Spleen (tissue), 11 donors: ENCODE measurements around the gene WWTR1. TPM values are rescaled to one million over a fixed set of nuclear protein-coding genes. Genes with fewer than 3 reads are reported as not detected.

ENCODE experiments used
- DNase-seq: peaks from one replicate; pipeline ENCODE4 v3.0.0-alpha.2; 2020
- H3K27ac ChIP-seq, 8 donors: fragments of 200-600 bp; sonication (generic) in 7 of 8; 1 replicate in 4 of 8; 2 replicates in 4 of 8; pipeline versions ENCODE4 v1.5.0 to v1.8.0; 2016 to 2021; ENCODE audit warnings: inconsistent platforms in 4 of 8, mild to moderate bottlenecking in 4 of 8, moderate library complexity in 1 of 8
- H3K27me3 ChIP-seq, 7 donors: fragments of 200-600 bp; sonication (generic) in 6 of 7; replicated peaks in 1 of 7; 1 replicate in 4 of 7; 2 replicates in 3 of 7; pipeline versions ENCODE4 v1.5.0 to v1.8.0; 2016 to 2021; ENCODE audit warnings: inconsistent platforms in 3 of 7, mild to moderate bottlenecking in 1 of 7
- H3K36me3 ChIP-seq, 6 donors: fragments of 200-600 bp; sonication (generic) in 5 of 6; 1 replicate in 4 of 6; 2 replicates in 2 of 6; pipeline versions ENCODE4 v1.5.0 to v1.8.0; 2016 to 2021; ENCODE audit warnings: inconsistent platforms in 2 of 6
- H3K4me1 ChIP-seq, 6 donors: fragments of 200-600 bp; sonication (generic) in 5 of 6; 1 replicate in 3 of 6; 2 replicates in 3 of 6; pipeline versions ENCODE4 v1.5.0 to v1.8.0; 2016 to 2021; ENCODE audit warnings: inconsistent platforms in 3 of 6
- H3K4me3 ChIP-seq, 8 donors: fragments of 200-600 bp; sonication (generic) in 7 of 8; 1 replicate in 4 of 8; 2 replicates in 4 of 8; pipeline versions ENCODE4 v1.5.0 to v1.8.0; 2016 to 2021; ENCODE audit warnings: inconsistent platforms in 4 of 8, mild to moderate bottlenecking in 4 of 8, moderate library complexity in 2 of 8
- H3K9me3 ChIP-seq, 8 donors: fragments of 200-600 bp; sonication (generic) in 7 of 8; 1 replicate in 4 of 8; 2 replicates in 4 of 8; pipeline versions ENCODE4 v1.5.0 to v1.8.0; 2016 to 2021; ENCODE audit warnings: inconsistent platforms in 4 of 8
- CTCF ChIP-seq, 11 experiments: fragments of 200-600 bp in 7 of 11; fragments of 450-650 bp in 4 of 11; sonication (generic) in 4 of 11; IDR thresholded peaks in 8 of 11; conservative IDR thresholded peaks in 3 of 11; 1 replicate in 7 of 11; 2 replicates in 4 of 11; pipeline versions ENCODE4 v1.4.0 to v1.8.0; 2016 to 2021; ENCODE audit warnings: antibody characterized with exemption in 11 of 11, inconsistent platforms in 4 of 11, mild to moderate bottlenecking in 1 of 11
- POLR2A ChIP-seq, 3 donors: fragments of 450-650 bp; IDR thresholded peaks; one replicate each; pipeline ENCODE4 v1.5.1; 2017; ENCODE audit warnings: antibody characterized with exemption in 3 of 3, mild to moderate bottlenecking in 1 of 3
- POLR2AphosphoS5 ChIP-seq, 3 donors: sonication (generic); formaldehyde crosslinking; IDR thresholded peaks; one replicate each; pipeline ENCODE4 v1.5.1; 2017; ENCODE audit warnings: antibody characterized with exemption in 3 of 3
- WGBS, 5 donors: extraction: QIAGEN DNeasy Blood & Tissue Kit in 3 of 5; methylation state at CpG; one replicate each; pipeline versions ENCODE4 v1.1.5 to v1.1.7; 2013 to 2018; 5-methylcytosine and 5-hydroxymethylcytosine counted together
- intact Hi-C: fragments of 100-400 bp; cut with DNase I; formaldehyde crosslinking; loops from one replicate; pipeline ENCODE4 v1.15.0; 2023; ENCODE audit warnings: low total_unique reads
- polyA plus RNA-seq, 3 donors: library from polyadenylated mRNA; stranded (reverse); fragments of 200-250 nt; gene quantifications; one replicate each; pipeline ENCODE4 v1.2.1, GENCODE V29; 2013
- total RNA-seq, 7 donors: library from RNA; depleted of rRNA in 3 of 7; stranded (reverse); fragments of >200 nt in 3 of 7; fragmentation: NEBNext Ultra II Directional in 4 of 7; extraction: Animal tissue kit (Norgen Biotek cat#: 25700) in 4 of 7; gene quantifications; one replicate each; pipeline versions ENCODE4 v1.1.0 to v1.2.1, GENCODE V29; 2016 to 2021
- donor health status: healthy with polysubstance abuse.
- donor health status: DM: no; HTN: no; CAD: no; lungs with moderate emphysema.
- donor health status: DM: no; HTN: no; CAD: no.
- donor health status: Bipolar disorder and iron deficiency.
- donor health status: healthy.
- donor health status: DM: no; HTN: no; CAD: no.
- donor health status: DM: yes; HTN: yes; CAD: no.

The WWTR1 gene
- total and polyA plus RNA-seq, 10 donors, result 8.4 to 70.6 (median 57.0) TPM

GRCh38 chr3:149605902-149606301 is 51.9 kb downstream of the WWTR1 start:
- no peaks in the 10 kb centered on the region for H3K36me3 ChIP-seq
- peaks cover 0 to 43% (median 16%) of the 10 kb centered on the region in 6 donors for H3K4me1 ChIP-seq
- H3K9me3 ChIP-seq, result no peaks in the 10 kb centered on the region
- intact Hi-C loops, result no loop called here
- H3K27me3 ChIP-seq, result no peaks in the 10 kb centered on the region
- H3K27ac ChIP-seq, result peak overlapping the region in 1 of 8 donors; percentile 11
- no peak for DNase-seq
- H3K4me3 ChIP-seq, result no peak overlapping the region
- TF ChIP-seq POLR2A (IDR thresholded peaks at IDR 0.05), result no peak
- no peak for TF ChIP-seq CTCF (IDR thresholded peaks at IDR 0.05 in 8 of 11, conservative IDR thresholded peaks at IDR 0.05 in 3 of 11)
- TF ChIP-seq POLR2AphosphoS5 (IDR thresholded peaks at IDR 0.05), result no peak
- 79 to 97% (median 89%) methylated on average over 2 of the region's 2 CpGs for WGBS, 5 donors

DNA sequence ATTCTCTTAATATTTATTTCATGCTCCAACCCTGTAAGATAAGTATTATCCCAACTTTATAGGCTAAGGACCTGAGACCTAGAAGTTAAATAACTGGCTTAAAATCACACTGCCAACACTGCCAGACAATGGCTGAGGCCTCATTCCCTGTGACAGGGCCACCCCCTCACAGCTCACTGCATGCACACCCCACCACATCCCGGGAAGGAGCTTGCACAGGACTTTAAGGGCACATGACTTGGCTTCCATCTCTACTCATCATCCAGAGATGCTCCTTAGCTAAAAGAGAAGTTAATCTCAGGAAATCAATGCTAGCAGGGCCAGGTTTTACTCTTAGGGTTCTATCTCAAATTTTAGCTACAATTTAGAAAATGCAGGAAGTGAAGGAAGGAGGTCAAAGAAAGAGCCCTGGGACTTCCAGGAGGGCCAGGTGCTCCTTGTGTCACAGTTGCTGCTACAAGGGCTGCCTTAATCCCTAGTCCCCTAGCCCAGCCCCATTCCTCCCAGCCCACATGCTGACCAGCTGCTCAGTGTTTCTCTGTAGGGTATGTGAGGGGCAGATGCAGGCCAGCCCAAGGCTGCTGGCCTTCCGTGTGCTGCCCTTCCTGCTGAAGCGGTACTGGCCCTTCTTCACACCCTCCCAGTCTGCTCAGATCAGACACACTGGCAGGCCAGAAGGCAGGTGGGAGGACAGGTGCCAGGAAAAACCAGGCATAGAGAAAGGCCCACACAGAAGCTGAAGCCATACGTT is 53.5 kb downstream of the WWTR1 start:
- Histone ChIP-seq H3K27ac (peak overlapping the region in 2 of 8 donors; percentile 43 to 53), H3K9me3 (no peaks in the 10 kb centered on the region), H3K36me3 (no peaks in the 10 kb centered on the region), H3K4me3 (no peak overlapping the region), H3K4me1 (peaks cover 0 to 31% (median 13%) of the 10 kb centered on the region in 6 donors), H3K27me3 (no peaks in the 10 kb centered on the region)
- intact Hi-C loops, result no loop called here
- no peak for DNase-seq
- no peak for TF ChIP-seq CTCF (IDR thresholded peaks at IDR 0.05 in 8 of 11, conservative IDR thresholded peaks at IDR 0.05 in 3 of 11)
- 78 to 83% (median 80%) methylated on average over 4 of the region's 4 CpGs for WGBS, 5 donors

DNA sequence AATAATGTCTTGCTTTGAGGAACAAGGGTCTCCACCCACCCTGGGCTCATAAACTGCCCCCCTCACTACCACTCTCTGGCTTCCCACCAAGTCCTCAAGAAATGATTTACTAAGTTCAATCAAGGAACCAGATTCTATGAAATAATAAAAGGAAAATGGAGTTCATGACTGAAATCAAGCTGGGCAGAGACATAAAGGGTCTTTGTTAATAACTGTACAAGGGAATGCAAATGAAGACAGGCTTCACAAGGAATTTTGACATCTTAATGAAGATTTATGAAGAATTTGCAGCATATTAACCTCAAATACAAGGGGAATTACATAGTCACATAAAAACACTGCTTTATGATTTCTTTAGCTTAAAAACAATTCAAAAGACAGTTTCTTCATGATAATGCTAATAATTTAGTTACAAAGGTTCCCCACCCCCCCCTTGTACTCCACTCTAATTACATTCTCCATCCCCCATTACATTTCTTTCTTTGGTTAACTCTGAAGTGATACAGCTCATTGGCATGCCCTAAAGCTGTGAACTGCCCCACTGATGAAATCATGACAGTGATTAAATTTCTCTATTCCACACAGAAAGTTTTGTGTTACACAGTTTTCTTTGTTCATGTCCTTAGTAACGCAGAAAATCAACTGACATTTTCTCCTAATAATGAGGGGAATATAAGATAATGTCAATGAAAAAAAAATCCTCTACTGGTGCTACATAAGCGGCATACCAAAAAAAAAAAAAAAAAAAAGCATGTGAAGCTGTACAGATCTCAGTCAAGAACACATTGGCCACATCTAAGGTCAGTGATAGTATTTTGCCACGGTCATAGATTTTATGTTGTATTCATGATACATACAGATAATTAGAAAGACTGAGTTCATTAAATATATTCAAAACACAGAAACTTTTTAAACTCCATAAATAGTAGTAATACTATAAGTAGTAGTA is 54.4 kb downstream of the WWTR1 start:
- H3K27me3 ChIP-seq, result no peaks in the 10 kb centered on the region
- DNase-seq, result no peak
- H3K27ac ChIP-seq, result peak overlapping the region in 1 of 8 donors; percentile 22
- WGBS, 5 donors, result 79 to 92% (median 85%) methylated on average over 3 of the region's 3 CpGs
- TF ChIP-seq POLR2AphosphoS5 (IDR thresholded peaks at IDR 0.05) (no peak), POLR2A (IDR thresholded peaks at IDR 0.05) (no peak), CTCF (IDR thresholded peaks at IDR 0.05 in 8 of 11, conservative IDR thresholded peaks at IDR 0.05 in 3 of 11) (no peak)
- no peak overlapping the region for H3K4me3 ChIP-seq
- no peaks in the 10 kb centered on the region for H3K9me3 ChIP-seq
- no peaks in the 10 kb centered on the region for H3K36me3 ChIP-seq
- intact Hi-C loops, result no loop called here
- H3K4me1 ChIP-seq, result peaks cover 0 to 22% (median 12%) of the 10 kb centered on the region in 6 donors

DNA sequence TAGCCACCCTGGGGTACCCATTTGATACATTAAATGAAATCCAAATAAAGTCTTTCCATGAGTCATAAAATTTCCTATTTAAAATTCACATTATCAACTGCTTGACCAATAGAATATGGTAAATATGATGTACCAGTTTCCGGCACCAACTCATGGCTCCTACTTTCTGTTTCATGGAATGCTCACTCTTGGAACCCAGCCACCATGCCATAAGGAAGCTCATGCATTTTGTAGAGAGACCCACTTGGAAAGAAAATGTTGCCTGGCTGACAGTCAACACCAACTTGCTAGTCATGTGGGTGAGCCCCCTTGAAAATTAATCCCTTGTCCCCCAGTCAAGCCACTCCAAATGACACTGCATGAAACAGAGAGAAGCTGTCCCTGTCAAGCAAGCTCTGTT is 57.2 kb downstream of the WWTR1 start:
- Histone ChIP-seq H3K4me1 (peaks cover 0 to 32% (median 15%) of the 10 kb centered on the region in 6 donors), H3K36me3 (no peaks in the 10 kb centered on the region), H3K4me3 (no peak overlapping the region), H3K9me3 (no peaks in the 10 kb centered on the region), H3K27me3 (no peaks in the 10 kb centered on the region), H3K27ac (no peak overlapping the region)
- TF ChIP-seq POLR2AphosphoS5 (IDR thresholded peaks at IDR 0.05) (no peak), POLR2A (IDR thresholded peaks at IDR 0.05) (no peak), CTCF (IDR thresholded peaks at IDR 0.05 in 8 of 11, conservative IDR thresholded peaks at IDR 0.05 in 3 of 11) (no peak)
- DNase-seq, result no peak
- intact Hi-C loops, result no loop called here
- WGBS, 5 donors, result 84 to 96% (median 90%) methylated on average over 1 of the region's 1 CpG
